Femur (tissue), 1 donor: Measurements from ENCODE around the gene ADAMTS16.

ENCODE experiments used
- DNase-seq: peaks from one replicate; pipeline ENCODE4 v3.0.0-alpha.2; 2017

The ADAMTS16 gene

DNA sequence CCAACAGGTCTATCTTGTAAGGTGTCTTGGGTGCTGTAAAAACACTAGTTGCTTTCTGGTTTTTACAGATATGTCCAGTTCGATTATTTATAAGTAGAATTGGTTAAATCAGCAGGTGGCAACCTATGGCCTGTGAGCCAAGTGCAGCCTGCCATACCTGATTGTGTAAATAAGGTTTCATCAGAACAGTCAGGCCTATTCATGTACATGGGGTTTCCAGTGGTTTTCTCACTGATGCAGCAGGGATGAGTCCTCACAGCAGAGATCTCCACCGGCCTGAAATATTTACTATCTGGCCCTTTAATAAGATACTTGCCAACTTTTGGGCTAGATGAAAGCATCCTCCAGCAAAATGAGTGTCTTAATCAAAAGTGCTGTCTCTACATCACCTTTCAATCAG lies 149.4 kb downstream of the ADAMTS16 start:
- no peak for DNase-seq

DNA sequence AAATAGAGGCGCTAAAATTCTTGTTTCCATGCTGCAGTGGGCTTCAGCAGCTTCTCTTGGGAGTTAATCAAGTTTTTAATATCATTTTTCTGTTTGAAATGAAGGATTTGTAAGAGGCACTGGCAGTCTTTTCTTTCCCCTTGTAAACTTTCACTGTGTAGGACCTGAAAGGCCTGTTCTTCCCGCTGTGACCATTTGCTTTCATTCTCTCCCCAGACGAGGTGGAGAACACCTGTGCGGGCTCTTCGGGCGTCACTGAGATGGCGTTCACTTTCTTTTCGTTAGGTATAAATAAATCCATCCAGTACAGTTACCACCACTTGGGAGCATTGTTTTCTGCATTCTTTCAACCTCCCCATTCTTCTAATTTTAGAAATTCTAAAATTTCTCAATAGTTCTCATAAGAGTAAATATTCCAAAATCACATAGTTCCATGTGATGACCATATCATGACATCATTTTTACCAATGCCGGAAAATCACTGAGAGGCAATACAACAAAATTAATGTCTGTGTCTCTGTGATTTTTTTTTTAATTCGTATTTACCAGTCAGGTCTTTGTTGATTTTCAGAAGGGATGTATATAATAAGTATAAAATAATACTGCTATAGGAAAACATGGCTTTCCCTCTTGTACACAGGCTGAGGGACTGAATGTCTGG lies 150.7 kb downstream of the ADAMTS16 start:
- DNase-seq = no peak

DNA sequence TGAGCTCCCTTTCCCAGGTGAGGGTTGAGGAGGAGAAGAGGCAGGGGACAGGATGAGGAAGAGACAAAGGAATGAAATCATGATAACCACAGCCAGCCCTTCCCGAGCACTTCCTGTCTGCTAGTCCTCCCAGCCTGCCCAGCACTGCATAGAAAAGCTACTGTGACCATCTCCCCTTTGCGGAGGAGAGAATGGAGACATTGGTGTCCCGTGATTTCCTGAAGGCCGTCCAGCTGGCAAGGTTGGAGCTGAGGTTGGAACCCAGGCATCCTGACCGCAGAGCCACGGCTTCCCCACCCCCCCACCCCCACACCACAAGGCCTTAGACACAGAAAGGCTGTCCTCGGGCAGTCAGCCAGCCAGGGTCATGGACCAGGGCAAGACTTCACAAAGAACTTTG lies 151.2 kb downstream of the ADAMTS16 start:
- DNase-seq = peak; percentile 39

DNA sequence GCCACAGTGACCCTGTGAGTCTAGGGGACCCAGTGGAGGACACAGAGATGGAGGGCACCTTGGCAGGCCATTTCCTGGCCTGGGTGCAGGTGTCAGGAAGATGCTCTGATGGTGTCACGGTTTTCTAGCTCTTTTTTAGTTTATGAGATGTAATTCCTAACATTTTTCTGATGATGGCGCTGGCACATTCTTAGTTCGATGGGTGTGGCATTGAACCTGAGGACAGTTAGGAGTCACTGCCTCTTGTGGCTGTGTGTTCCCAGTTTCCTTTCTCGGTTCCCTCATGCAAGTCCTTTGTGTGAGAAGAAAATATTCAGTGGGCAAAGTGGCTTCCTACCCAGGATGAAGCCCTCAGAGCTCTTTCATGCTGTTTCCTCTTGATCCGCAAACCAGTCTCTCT lies 152.9 kb downstream of the ADAMTS16 start:
- no peak for DNase-seq

DNA sequence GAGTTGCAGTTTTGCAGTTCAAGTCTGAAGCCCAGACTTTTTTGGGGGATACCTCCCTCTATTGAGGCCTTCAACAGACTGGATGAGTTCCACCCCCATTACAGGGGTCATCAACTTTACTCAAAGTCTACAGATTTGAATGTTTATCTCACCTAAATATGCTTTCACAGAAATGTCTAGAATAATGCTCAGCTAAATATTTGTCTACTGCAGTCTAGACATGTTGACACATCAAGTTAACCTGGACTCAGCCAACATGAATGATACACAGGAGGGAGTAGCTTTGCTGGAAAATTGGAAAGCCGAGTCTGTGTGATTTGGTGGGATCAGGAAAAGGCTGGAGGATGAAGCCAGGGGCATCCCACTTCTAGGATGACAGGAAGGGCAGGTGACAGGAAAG lies 154.3 kb downstream of the ADAMTS16 start:
- no peak for DNase-seq

DNA sequence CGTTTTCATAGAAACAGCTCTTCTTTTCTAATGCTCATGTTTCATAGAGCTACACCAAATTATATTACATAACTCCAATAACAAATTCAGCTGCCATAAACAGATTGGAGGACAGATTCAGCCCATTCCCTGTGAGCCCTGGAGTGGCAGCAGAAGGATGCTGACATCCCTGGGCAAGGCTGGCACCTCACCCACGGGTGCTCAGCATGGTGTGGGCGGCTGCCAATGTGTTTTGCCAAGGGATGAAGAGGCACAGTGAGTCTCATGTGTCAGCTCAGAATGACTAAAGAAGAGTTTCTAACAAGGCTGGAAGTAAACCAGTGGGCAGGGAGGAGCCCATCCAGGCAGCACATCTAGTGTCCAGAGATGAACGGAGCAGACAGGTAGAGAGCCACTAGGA lies 155.2 kb downstream of the ADAMTS16 start:
- DNase-seq = no peak

DNA sequence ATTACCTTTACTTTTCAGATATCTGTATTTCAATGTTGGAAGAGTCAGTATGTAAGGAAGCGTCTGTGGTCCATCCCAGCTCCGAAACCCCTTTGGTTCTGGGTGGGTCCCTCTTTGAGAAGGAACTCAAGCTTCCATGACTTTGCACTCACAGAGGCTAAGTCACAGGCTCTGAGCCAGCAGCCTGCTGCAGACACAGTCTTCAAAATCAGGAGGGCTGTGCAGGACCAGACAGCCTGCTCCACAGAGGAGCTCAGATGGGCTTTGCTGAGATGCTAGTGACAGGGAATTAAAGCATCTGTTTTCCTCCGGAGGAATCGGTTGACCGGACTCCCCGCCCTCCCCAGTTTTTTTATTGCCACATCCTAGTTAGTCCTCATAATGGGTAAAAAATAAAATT lies 155.9 kb downstream of the ADAMTS16 start:
- no peak for DNase-seq

DNA sequence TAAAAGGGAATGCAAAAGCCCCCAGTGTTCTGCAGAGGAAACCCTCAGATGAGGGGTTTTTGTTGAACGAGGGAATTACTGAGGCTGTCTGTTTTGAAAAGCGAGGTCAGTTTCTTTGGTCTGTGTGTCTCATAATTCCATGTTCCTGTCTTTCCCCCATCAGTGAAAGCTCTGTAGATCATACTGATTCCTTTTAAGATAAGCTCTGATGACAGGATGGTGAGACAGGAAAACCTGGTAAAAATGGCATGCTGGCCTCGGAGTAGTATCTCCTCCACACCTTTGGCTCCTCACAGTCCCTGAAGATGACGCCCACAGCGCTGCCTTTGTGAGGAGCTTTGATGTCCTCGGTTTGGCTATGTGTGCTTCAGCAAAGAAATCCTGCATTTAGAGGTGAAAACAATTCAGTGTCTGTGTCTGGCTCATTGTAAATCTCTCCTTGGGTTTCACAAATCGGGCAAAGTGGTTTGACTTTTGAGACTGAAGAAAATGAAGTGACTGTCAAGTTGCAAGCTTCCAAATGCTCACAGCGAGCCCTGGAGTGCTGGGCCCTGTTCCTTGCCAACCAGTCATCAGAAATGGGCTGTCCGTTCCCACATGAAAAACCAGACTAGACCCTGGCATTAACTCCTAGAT lies 157.4 kb downstream of the ADAMTS16 start:
- DNase-seq = no peak

DNA sequence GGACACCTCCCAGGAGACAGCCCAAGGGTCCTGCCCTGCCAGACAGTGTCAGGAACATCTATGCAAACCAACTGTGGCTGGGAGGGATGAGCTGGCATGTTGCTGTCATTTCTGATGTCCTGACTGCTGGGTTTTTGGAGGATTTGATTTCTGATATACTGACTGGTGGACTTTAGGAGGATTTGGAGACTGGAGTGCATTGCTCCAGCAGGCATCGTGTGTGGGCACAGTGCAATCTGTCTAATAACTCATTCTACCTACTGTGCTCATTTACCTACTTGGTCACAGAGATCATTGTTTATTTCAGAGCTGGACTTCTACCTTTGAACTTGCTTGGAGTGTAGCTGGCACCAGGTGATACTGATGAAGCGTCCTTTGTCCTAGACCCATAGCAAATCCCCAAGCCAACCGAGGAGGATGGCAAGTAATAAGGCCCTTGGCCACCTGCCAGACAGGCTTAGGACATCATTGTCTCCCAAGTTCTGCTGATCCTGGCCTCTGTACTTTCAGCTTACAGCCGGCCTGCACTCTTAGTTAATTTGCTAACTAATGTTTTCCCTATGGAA lies 158.0 kb downstream of the ADAMTS16 start:
- no peak for DNase-seq

DNA sequence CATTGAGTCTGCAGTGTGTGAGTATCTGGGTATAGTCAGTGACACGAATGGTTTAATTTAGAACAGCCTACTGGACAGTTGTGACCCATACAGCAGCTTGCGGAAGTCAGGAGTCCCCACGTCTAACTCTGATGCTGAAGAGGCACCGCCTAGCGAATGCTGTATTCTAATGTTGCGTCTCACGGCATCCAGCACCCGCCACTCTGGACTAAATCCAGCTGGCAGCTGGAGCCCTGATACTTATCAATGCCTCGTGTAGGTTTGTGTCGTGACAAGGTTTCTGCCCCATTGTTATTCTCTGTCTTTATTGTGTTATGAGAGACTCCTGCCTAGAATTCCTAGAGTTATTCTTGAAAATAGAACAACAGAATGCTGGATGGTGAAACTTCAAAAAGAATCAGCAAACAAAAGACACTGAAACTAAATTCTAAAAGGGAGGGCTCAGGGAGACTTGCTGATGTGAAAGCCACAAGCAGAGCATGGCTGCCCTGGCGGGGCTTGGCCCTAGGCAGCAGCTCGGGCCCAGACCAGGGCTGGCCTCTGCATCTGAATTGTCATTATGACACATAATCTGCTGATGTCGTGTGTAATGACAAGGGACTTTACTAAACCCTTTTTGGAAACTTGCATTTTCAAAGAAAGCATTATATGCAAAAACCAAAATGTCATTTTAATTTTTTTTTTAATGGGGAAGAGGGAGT lies 158.9 kb downstream of the ADAMTS16 start:
- DNase-seq = no peak

DNA sequence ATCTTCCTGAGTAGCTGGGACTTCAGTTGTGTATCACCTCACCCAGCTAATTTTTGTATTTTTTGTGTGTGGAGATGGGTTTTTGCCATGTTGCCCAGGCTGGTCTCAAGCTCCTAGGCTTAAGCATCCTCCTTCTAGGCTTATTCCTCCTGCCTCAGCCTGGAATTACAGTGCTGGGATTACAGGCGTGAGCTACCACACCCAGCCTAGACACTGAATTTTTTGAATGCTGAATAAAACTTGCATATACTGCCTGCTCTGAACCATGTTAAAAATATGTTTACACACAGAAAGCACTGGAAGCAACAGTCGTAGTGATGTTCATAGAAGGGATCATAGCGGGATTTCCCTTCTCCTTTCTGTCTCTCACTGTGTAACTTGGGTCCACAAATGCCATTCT lies 161.0 kb downstream of the ADAMTS16 start:
- DNase-seq = no peak

DNA sequence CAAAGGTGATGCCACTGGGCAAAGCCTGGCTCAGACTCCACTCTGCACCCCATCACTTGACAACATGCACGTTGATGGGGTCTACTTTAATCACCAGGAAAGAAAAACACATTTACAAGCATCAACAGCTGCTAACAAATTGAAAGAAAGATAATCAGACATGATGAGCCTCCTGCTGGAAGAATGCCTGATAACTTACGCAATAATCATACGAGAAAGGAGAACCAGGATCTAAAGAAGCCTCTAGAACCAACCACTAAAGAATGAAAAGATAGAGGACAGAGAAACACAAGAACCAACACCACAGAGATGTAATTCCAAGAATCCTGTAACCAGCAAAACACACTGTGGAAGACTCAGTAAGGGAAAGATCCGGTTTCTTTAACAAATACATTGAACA lies 162.1 kb downstream of the ADAMTS16 start:
- DNase-seq = no peak

DNA sequence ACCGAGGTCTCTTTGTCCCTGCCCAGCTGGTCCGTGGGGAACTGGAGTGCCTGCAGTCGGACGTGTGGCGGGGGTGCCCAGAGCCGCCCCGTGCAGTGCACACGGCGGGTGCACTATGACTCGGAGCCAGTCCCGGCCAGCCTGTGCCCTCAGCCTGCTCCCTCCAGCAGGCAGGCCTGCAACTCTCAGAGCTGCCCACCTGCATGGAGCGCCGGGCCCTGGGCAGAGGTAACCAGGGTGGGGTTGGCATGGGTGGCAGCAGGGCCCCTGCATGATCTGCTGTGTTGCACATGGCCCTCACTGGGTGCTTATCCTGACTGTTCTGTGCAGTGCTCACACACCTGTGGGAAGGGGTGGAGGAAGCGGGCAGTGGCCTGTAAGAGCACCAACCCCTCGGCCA lies 163.1 kb downstream of the ADAMTS16 start:
- no peak for DNase-seq

DNA sequence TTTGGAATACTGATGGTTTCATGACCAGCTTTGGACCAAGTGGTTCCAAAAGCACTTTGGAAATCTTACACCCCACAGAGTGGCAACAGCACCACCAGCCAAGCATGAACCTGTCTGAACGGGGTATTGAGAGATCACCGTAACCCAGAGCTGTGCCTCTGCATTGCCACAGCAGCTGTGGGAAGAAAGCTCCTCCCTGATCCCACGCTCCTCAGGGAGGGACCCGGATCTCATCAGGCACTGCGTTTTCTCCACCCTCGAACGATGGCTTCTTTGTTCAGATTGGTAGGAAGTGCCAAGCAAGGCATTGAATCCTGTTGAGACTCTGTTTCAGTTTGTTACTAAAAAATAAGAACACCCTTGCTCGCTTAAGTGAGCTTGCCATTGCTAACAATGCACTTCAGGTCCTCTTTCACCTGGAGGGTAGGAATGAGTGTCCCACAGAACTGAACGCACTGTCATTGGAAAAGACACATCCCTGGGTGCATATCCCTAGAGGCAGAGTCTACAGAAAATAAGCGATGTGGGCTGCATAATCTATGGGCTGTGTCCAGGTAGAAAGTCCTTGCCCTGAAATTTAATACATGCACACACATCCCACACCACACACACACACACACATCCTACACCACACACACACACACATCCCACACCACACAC lies 164.4 kb downstream of the ADAMTS16 start:
- DNase-seq = no peak

DNA sequence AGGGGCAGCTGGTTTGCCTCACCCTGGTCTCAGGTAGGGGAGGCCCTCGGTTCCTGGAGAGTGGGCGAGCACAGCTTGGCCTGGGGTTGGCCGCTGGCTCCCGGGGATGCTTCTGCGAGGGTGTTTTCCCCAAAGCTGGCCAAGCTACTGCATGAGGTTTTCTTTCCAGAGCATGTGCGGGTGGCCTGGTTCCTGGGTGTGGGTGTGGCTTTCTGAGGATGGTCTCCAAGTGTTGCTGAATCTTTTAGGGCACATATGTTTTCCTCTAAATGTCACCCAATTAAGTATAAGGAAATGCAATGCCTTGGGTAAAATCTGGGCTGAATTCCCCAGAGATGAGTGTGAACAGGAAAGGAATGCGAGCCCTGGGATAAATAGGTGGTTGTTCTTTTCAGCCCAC lies 166.6 kb downstream of the ADAMTS16 start:
- DNase-seq = peak; percentile 39

DNA sequence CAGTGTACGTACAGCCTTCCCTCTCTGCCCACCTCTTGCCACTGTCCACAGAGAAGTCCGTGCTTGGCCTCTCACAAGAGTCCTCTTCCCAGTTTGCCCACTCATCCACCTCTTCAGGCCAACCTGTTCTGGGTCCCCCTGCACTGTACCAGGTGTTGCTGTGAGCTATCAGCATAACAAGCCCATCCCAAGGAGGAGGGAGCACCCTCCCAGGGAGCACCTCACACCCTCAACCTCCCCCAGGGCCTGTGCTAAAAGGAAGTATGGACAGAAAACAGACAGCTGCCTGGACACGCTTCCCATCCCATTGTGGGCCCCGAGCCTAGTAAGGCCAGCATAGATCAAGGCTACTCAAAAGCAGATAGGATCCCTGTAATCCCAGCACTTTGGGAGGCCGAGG lies 168.2 kb downstream of the ADAMTS16 start:
- DNase-seq = no peak

DNA sequence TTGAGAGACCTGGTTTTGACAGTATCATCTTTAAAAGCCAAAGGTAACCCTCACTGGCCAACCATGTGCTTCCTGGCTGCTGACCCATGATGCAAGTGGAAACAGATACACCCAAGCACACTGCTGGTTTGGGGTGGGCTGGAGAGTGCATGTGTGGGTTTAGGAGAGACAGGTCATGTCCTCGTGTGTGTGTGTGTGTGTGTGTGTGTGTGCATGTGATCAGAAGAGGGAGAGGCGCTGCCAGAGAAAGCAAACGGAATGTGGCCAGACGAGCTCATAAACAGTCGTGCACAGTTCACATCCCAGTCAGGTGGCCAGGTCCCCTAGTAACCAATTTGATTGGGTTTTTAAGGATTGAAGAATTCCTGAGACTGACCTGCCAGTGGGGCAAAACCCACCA lies 169.5 kb downstream of the ADAMTS16 start:
- no peak for DNase-seq

DNA sequence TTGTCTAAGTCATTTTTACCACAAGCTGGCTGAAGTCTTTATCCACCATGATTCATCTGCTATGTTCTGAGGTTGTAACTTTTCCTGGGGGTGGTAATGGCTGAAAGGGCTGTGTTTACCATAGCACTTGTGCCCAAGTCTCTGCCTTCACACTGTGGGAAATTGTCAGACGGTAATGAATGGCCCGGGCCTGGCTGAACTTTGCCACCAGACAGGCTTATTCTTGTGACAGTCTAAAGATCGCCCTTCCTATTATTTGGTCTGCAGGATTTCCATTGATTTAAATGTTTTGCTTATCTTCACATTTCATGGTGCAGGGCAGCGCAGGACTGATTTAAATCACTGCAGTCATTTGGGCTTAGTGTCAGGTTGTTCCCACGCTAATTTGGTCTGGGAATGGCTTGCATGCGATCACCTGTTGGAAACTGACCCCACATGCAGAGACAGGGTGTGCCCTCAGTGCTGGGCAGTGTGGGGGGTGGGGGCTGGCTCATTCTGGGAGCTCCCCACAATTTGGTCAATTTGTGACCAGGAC lies 173.0 kb downstream of the ADAMTS16 start:
- DNase-seq = no peak

DNA sequence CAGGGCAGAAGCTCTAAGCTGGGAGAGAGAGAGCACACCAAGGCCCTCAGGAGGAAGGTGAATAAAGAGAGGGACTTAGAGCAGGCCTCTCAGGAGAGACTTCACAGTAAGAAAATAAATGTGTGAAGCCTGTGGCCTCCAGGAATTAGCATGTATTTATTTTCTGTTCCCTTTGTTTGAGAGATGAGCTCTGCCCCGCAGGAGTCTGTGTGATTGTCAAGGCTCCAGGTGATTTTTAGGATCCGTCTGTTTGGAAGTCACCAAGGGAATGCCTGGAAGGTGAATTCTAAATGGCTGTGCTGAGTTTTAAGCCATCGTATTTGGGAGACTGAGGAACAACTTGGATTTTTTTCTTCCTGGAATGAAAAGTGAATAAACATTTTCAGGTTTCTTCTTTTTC lies 174.0 kb downstream of the ADAMTS16 start:
- no peak for DNase-seq

DNA sequence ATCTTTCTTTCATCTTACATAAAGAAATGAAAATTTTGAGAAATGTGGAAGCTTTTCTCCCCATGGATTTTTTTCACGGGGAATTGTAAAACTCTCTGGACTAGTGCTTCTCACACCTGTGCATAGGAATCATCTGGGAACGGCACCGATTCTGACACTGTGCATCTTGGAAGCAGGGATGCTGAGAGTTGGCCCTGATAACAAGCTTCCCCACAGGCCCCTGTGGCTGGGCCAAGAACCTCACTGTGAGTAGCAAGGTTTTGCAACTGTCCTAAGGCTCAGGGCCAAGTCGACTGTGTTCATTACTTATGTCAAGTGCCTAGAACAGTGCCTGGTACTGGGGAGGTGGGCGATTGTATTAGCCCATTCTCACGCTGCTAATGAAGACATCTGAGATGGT lies 174.5 kb downstream of the ADAMTS16 start:
- DNase-seq = no peak

DNA sequence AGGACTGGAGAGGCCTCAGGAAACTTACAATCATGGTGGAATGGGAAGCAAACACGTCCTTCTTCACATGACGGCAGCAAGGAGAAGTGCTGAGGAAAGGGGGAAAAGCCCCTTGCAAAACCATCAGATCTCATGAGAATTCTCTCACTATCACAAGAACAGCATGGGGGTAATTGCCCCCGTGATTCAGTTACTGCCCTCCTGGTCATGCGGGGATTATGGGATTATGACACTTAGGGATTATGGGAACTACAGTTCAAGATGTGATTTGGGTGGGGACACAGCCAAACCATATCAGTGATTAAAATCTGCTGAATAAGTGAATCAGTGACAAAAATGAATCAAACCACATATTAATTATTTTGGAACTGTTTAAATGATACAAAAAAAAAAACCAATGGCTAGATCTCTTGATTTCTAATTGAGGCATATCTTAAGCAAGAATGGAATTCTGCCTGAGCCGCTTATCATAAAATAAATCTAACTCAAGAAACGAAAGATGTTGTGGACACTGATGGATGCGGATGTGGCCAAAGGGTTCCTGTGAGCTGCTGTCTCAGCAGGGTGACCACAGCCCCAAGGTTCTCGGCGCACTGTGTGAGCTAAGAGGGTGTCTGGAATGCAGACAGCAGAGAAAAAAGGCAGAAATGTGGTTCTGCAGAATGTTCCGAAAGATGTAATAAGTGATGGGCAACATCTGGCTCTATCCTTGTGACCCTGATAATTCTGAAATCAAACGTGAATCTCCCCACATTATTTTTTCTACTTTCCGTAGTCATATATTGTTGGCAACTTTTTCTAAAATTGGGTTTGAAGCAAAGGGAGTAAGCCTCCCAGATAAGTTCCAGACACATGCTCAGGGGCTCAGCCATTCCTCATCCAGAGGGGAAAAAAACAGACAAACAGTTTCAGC lies 175.2 kb downstream of the ADAMTS16 start:
- no peak for DNase-seq

DNA sequence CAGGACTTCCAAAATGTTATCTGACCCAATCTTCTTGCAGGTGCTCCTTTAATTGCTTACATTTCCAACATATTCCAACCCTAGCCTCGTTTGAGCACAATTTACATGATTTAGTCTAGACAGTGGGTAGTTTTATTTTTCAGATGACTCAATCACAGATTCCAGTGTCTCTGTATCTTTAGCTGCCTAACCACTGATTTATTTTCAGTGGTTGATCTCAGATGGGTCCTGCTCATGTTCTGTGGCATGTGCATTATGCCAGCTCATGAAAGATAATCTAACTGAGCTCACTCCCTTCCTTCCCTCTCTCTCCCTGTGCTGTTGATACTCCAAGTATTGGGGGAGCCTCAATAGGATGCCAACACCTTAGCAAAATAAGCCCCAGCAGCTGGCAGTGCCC lies 176.2 kb downstream of the ADAMTS16 start:
- DNase-seq = no peak
